K562 (cell line): ENCODE results near the gene HHATL. TPM values are rescaled to one million over a fixed set of nuclear protein-coding genes. Genes with fewer than 3 reads are reported as not detected.
A peak's percentile ranks its signal among the peaks of the same experiment; 100 is the strongest.

Experiments
- ATAC-seq: fragments of 200-7000 bp; cut with Tn5 transposase; 3 replicates; pipeline ENCODE4 v1.9.1; 2020; ENCODE audit warnings: moderate library complexity
- BruUV-seq: library from RNA; stranded (reverse); fragments of 400-500 nt; replicated peaks from 2 replicates; lab custom pipeline; 2021; lab: Mats Ljungman, UMichigan
- CTCF ChIA-PET: fragments of 300-600 bp; formaldehyde crosslinking; extraction: SDS; loops from one replicate; lab custom pipeline; 2021; ENCODE audit warnings: low intra/inter-chr PET ratio; lab: Yijun Ruan, JAX
- POLR2A ChIA-PET: fragments of 300-600, 350-650 bp; sonication (Branson Sonifier 250); formaldehyde crosslinking; extraction: SDS; loops from one replicate; lab custom pipeline; 2021; ENCODE audit warnings: antibody characterized with exemption, inconsistent platforms; lab: Yijun Ruan, JAX
- DNase-seq, 4 experiments: peaks; one replicate each; pipeline versions ENCODE4 v3.0.0 to v3.0.0-alpha.2; 2011 to 2018; ENCODE audit warnings: low spot score in 3 of 4, mixed read lengths in 3 of 4; ENCODE audit errors: extremely low read depth in 1 of 4
- FAIRE-seq: peaks from 2 replicates; lab custom pipeline; 2011; peaks lifted over from hg19 to GRCh38; lab: Jason Lieb, UNC
- H2AFZ ChIP-seq: 2 replicates; pipeline ENCODE4 v1.6.0; 2011; ENCODE audit warnings: low read depth, low read length, control low read depth, inconsistent platforms
- H3K27ac ChIP-seq: fragments of 200-600 bp; 3 replicates; pipeline ENCODE4 v1.8.0; 2011; ENCODE audit warnings: low read depth, mild to moderate bottlenecking, control low read depth, inconsistent platforms, low read length, moderate library complexity, mixed read lengths; ENCODE audit errors: extremely low read depth
- H3K27me3 ChIP-seq, 2 experiments: fragments of 300-600 bp in 1 of 2; 2 replicates in 1 of 2; 3 replicates in 1 of 2; pipeline versions ENCODE4 v1.6.0 to v1.8.0; 2011; ENCODE audit warnings: inconsistent platforms in 2 of 2, low read length in 2 of 2, mild to moderate bottlenecking in 1 of 2, mixed read lengths in 1 of 2, moderate library complexity in 1 of 2; ENCODE audit not compliant: control insufficient read depth in 2 of 2, insufficient read depth in 2 of 2
- H3K36me3 ChIP-seq: fragments of 300-600 bp; 3 replicates; pipeline ENCODE4 v1.8.0; 2011; ENCODE audit warnings: mild to moderate bottlenecking, low read length, inconsistent platforms; ENCODE audit not compliant: control insufficient read depth, insufficient read depth
- H3K4me1 ChIP-seq, 2 experiments: fragments of 200-600 bp in 1 of 2; replicated peaks in 1 of 2; 2 replicates in 1 of 2; 3 replicates in 1 of 2; pipeline versions ENCODE4 v1.5.1 to v1.8.0; 2011; ENCODE audit warnings: inconsistent platforms in 2 of 2, low read length in 2 of 2, mild to moderate bottlenecking in 1 of 2, mixed read lengths in 1 of 2, moderate library complexity in 1 of 2; ENCODE audit not compliant: control insufficient read depth in 2 of 2, insufficient read depth in 2 of 2
- H3K4me2 ChIP-seq: 2 replicates; pipeline ENCODE4 v1.6.1; 2011; ENCODE audit warnings: low read length, control low read depth, inconsistent platforms, mixed read lengths; ENCODE audit not compliant: insufficient read depth
- H3K4me3 ChIP-seq: fragments of 200-600 bp; sonication (generic), shearing (Covaris generic); 2 replicates; pipeline ENCODE4 v1.5.1; 2016; ENCODE audit warnings: control low read depth, inconsistent platforms
- H3K79me2 ChIP-seq: fragments of 200-600 bp; 3 replicates; pipeline ENCODE4 v1.8.0; 2011; ENCODE audit warnings: low read length, inconsistent platforms; ENCODE audit not compliant: control insufficient read depth, insufficient read depth
- H3K9ac ChIP-seq, 2 experiments: 2 replicates each; pipeline versions ENCODE4 v1.6.0 to v1.6.1; 2011; ENCODE audit warnings: low read depth in 2 of 2, low read length in 2 of 2, control low read depth in 1 of 2, inconsistent platforms in 1 of 2, mild to moderate bottlenecking in 1 of 2, mixed read lengths in 1 of 2; ENCODE audit not compliant: insufficient read depth in 1 of 2
- H3K9me1 ChIP-seq: one replicate; pipeline ENCODE4 v1.6.0; 2011; ENCODE audit warnings: inconsistent platforms, mild to moderate bottlenecking, low read length, moderate library complexity; ENCODE audit not compliant: control insufficient read depth, insufficient read depth
- H3K9me3 ChIP-seq: replicated peaks from 2 replicates; pipeline ENCODE4 v1.5.1; 2011; ENCODE audit warnings: low read depth, low read length, inconsistent platforms; ENCODE audit not compliant: control insufficient read depth, insufficient read depth
- H4K20me1 ChIP-seq: replicated peaks from 2 replicates; pipeline ENCODE4 v1.6.1; 2011; ENCODE audit warnings: low read length, inconsistent platforms, mixed read lengths; ENCODE audit not compliant: control insufficient read depth, insufficient read depth
- ATF2 ChIP-seq: sonication (generic); formaldehyde crosslinking; IDR thresholded peaks from 2 replicates; pipeline ENCODE4 v1.8.1; 2022; ENCODE audit warnings: missing genetic modification reagents
- XRCC4 ChIP-seq: IDR thresholded peaks from one replicate; pipeline ENCODE4 v1.6.1; 2011; ENCODE audit not compliant: insufficient read depth, insufficient read length; ENCODE audit errors: extremely low read depth
- WGBS: fragments of 100-300 bp; shearing (Covaris generic); methylation state at CpG from one replicate; pipeline ENCODE4 v1.1.6; 2016; ENCODE audit warnings: low coverage, mixed read lengths; ENCODE audit not compliant: insufficient coverage; ENCODE audit errors: missing lambda C conversion rate; 5-methylcytosine and 5-hydroxymethylcytosine counted together
- in situ Hi-C: fragments of 300-500 bp; cut with MboI; formaldehyde crosslinking; loops from 4 replicates; pipeline ENCODE4 v1.15.0; 2018; ENCODE audit warnings: inconsistent platforms, mixed read lengths
- intact Hi-C: fragments of 100-400 bp; cut with micrococcal nuclease; formaldehyde crosslinking; loops from 2 replicates; pipeline ENCODE4 v1.14.2; 2022
- polyA plus RNA-seq, 8 experiments: library from polyadenylated mRNA; depleted of rRNA in 4 of 8; stranded (reverse) in 5 of 8; unstranded in 3 of 8; fragments of >200 nt; fragmentation: Nextera tagmentation in 2 of 8; fragmentation: Illumina TruSeq in 1 of 8; extraction: Ambion mirVana in 2 of 8; extraction: Trizol in 1 of 8; gene quantifications; 2 replicates each; pipeline versions ENCODE4 v1.2.1 to v1.2.3, GENCODE V29; 2011 to 2014; ENCODE audit warnings: inconsistent platforms in 1 of 8, missing spikeins in 1 of 8
- total RNA-seq, 7 experiments: library from RNA; depleted of rRNA in 6 of 7; stranded (reverse); fragments of >200 nt in 6 of 7; fragmentation: Illumina TruSeq in 2 of 7; extraction: Trizol in 2 of 7; gene quantifications; 2 replicates each; pipeline versions ENCODE4 v1.2.1 to v1.2.3, GENCODE V29; 2011 to 2021; ENCODE audit warnings: low replicate concordance in 1 of 7

Gene HHATL
- total and polyA plus RNA-seq, 9 of the 15 experiments (the other 6 are each of a cell fraction or from before 2014, with no cell fraction given) = not detected

GRCh38 chr3:42751609-42752008, 49.0 kb upstream of the HHATL start:
- FAIRE-seq = no peak
- H3K4me1 ChIP-seq = no peaks in the 10 kb centered on the region; a peak in 1 of 5 replicates

More at GRCh38 chr3:42751609-42752008, 49.0 kb upstream of the HHATL start:
- no peak for TF ChIP-seq ATF2
- TF ChIP-seq XRCC4 = no peak
- WGBS = 14% methylated on average over 9 of the region's 9 CpGs
- no peaks in the 10 kb centered on the region for H3K9me3 ChIP-seq
- in situ Hi-C loops (no loop called here), intact Hi-C loops (loop anchor here (10.0 kb wide), 1 partner anchor 517 kb away; no protein-coding TSS in a partner anchor)
- ATAC-seq = no peak
- DNase-seq = no peak
- no peaks in the 10 kb centered on the region for H3K36me3 ChIP-seq
- H3K79me2 ChIP-seq = no peaks in the 10 kb centered on the region
- no peak overlapping the region for H3K4me3 ChIP-seq
- H3K9ac ChIP-seq = peak overlapping the region in 1 of 2 experiments; percentile 14; a peak in 1 of 4 replicates
- peaks cover 5 to 55% of the 10 kb centered on the region in 2 experiments; a peak in 3 of 5 replicates for H3K27me3 ChIP-seq
- ChIA-PET CTCF (no interaction called here), POLR2A (interaction anchor here (0.7 kb wide), 1 partner anchor 326 kb away, joined by 3 read pairs; no protein-coding TSS in a partner anchor)
- no TSS peak for BruUV-seq
- no peak overlapping the region for H2AFZ ChIP-seq
- peaks cover 9% of the 10 kb centered on the region; the same call in 1 of the 2 replicates for H4K20me1 ChIP-seq
- no peak overlapping the region for H3K4me2 ChIP-seq
- H3K27ac ChIP-seq = no peak overlapping the region
- no peaks in the 10 kb centered on the region for H3K9me1 ChIP-seq
